NCI-H510A treated with DMSO at 0.1 percent for 48 hours (cell line): Measurements from ENCODE around the gene HRNR.
"Not testable (repeated sequence)": the region's sequence is repeated elsewhere in the genome, so short reads cannot be mapped to it uniquely, and the experiment has no call there.

Experiments used
- DNase-seq: peaks from one replicate; lab custom pipeline; 2025; lab: John Stamatoyannopoulos, UW

Gene HRNR

GRCh38 chr1:152224093-152224492 is at the start of gene HRNR:
Gene HRNR (minus strand): TSS chr1:152224193. CDS start chr1:152223253, 940 bp downstream.
- DNase-seq: no peak

- not testable (repeated sequence) for DNase-seq
Observed at GRCh38 chr1:152256394-152256793, 32.4 kb upstream of the HRNR start.

GRCh38 chr1:152252157-152252556 is 28.2 kb upstream of the HRNR start:
- no peak for DNase-seq

GRCh38 chr1:152251391-152251790 is 27.4 kb upstream of the HRNR start:
- no peak for DNase-seq

- DNase-seq: no peak
Observed at GRCh38 chr1:152247316-152247715, 23.3 kb upstream of the HRNR start.

- DNase-seq: no peak
Observed at GRCh38 chr1:152244576-152245273, 20.7 kb upstream of the HRNR start.

- no peak for DNase-seq
Observed at GRCh38 chr1:152237093-152237492, 13.1 kb upstream of the HRNR start.

GRCh38 chr1:152228831-152229230 is 4.8 kb upstream of the HRNR start:
- DNase-seq: no peak

GRCh38 chr1:152227310-152227928 is 3.4 kb upstream of the HRNR start:
- no peak for DNase-seq

- DNase-seq: no peak
Observed at GRCh38 chr1:152225678-152226077, 1.7 kb upstream of the HRNR start.

- DNase-seq: no peak
Observed at GRCh38 chr1:152220166-152221163, 3.5 kb downstream of the HRNR start.

- not testable (repeated sequence) for DNase-seq
Observed at GRCh38 chr1:152219438-152219837, 4.6 kb downstream of the HRNR start.

- no peak for DNase-seq
Observed at GRCh38 chr1:152218762-152219436, 5.1 kb downstream of the HRNR start.

- not testable (repeated sequence) for DNase-seq
Observed at GRCh38 chr1:152215604-152216003, 8.4 kb downstream of the HRNR start.

- DNase-seq: not testable (repeated sequence)
Observed at GRCh38 chr1:152214911-152215310, 9.1 kb downstream of the HRNR start.

- DNase-seq: no peak
Observed at GRCh38 chr1:152198982-152199381, 25.0 kb downstream of the HRNR start.

GRCh38 chr1:152197361-152197941 is 26.5 kb downstream of the HRNR start:
- DNase-seq: no peak

- no peak for DNase-seq
Observed at GRCh38 chr1:152191711-152192110, 32.3 kb downstream of the HRNR start.

GRCh38 chr1:152191260-152191659 is 32.7 kb downstream of the HRNR start:
- DNase-seq: no peak

GRCh38 chr1:152190589-152190988 is 33.4 kb downstream of the HRNR start:
- no peak for DNase-seq

- peak; percentile 13 for DNase-seq
Observed at GRCh38 chr1:152189657-152190442, 34.1 kb downstream of the HRNR start.
